ENCODE results near the gene YWHAH. TPM values are rescaled to one million over a fixed set of nuclear protein-coding genes. Genes with fewer than 3 reads are reported as not detected.

The YWHAH gene
- total RNA-seq, 1 donor from 2014 or later, result 285 TPM

- Mint-ChIP-seq H3K9me3 (ENCODE audit: unreplicated experiment) (no peaks in the 10 kb centered on the region), H3K36me3 (ENCODE audit: low read depth, unreplicated experiment) (peaks cover 11% of the 10 kb centered on the region), H3K4me1 (ENCODE audit: unreplicated experiment) (peaks cover 43% of the 10 kb centered on the region), H3K27ac (ENCODE audit: unreplicated experiment) (peak overlapping the region; percentile 83), H3K4me3 (ENCODE audit: unreplicated experiment) (no peak overlapping the region), H3K27me3 (ENCODE audit: unreplicated experiment) (peaks cover 11% of the 10 kb centered on the region)
- TF ChIP-seq CTCF (IDR thresholded peaks at IDR 0.05; ENCODE audit: unreplicated experiment), result no peak
- DNase-seq (ENCODE audit: low spot score), result no peak
Observed at GRCh38 chr22:31898926-31899325, 45.4 kb upstream of the YWHAH start.

- no peak for DNase-seq (ENCODE audit: low spot score)
- no peak for TF ChIP-seq CTCF (IDR thresholded peaks at IDR 0.05; ENCODE audit: unreplicated experiment)
- peaks cover 46% of the 10 kb centered on the region for H3K4me1 Mint-ChIP-seq (ENCODE audit: unreplicated experiment)
- H3K36me3 Mint-ChIP-seq (ENCODE audit: low read depth, unreplicated experiment), result peaks cover 12% of the 10 kb centered on the region
- H3K4me3 Mint-ChIP-seq (ENCODE audit: unreplicated experiment), result no peak overlapping the region
- peaks cover 14% of the 10 kb centered on the region for H3K27me3 Mint-ChIP-seq (ENCODE audit: unreplicated experiment)
- peak overlapping the region; percentile 9 for H3K27ac Mint-ChIP-seq (ENCODE audit: unreplicated experiment)
- H3K9me3 Mint-ChIP-seq (ENCODE audit: unreplicated experiment), result no peaks in the 10 kb centered on the region
Observed at GRCh38 chr22:31899669-31900068, 44.7 kb upstream of the YWHAH start.

GRCh38 chr22:31901388-31902137, 42.8 kb upstream of the YWHAH start:
- peaks cover 38% of the 10 kb centered on the region for H3K4me1 Mint-ChIP-seq (ENCODE audit: unreplicated experiment)
- H3K9me3 Mint-ChIP-seq (ENCODE audit: unreplicated experiment), result no peaks in the 10 kb centered on the region
- peaks cover 13% of the 10 kb centered on the region for H3K27me3 Mint-ChIP-seq (ENCODE audit: unreplicated experiment)
- H3K27ac Mint-ChIP-seq (ENCODE audit: unreplicated experiment), result peak overlapping the region; percentile 84
- peaks cover 16% of the 10 kb centered on the region for H3K36me3 Mint-ChIP-seq (ENCODE audit: low read depth, unreplicated experiment)
- no peak for DNase-seq (ENCODE audit: low spot score)
- peak overlapping the region; percentile 43 for H3K4me3 Mint-ChIP-seq (ENCODE audit: unreplicated experiment)
- TF ChIP-seq CTCF (IDR thresholded peaks at IDR 0.05; ENCODE audit: unreplicated experiment), result no peak

GRCh38 chr22:31904651-31905050, 39.7 kb upstream of the YWHAH start:
- H3K4me3 Mint-ChIP-seq (ENCODE audit: unreplicated experiment), result no peak overlapping the region
- no peak overlapping the region for H3K27ac Mint-ChIP-seq (ENCODE audit: unreplicated experiment)
- H3K4me1 Mint-ChIP-seq (ENCODE audit: unreplicated experiment), result peaks cover 30% of the 10 kb centered on the region
- no peak for DNase-seq (ENCODE audit: low spot score)
- peaks cover 29% of the 10 kb centered on the region for H3K36me3 Mint-ChIP-seq (ENCODE audit: low read depth, unreplicated experiment)
- no peaks in the 10 kb centered on the region for H3K9me3 Mint-ChIP-seq (ENCODE audit: unreplicated experiment)
- peaks cover 10% of the 10 kb centered on the region for H3K27me3 Mint-ChIP-seq (ENCODE audit: unreplicated experiment)
- TF ChIP-seq CTCF (IDR thresholded peaks at IDR 0.05; ENCODE audit: unreplicated experiment), result no peak

- Mint-ChIP-seq H3K36me3 (ENCODE audit: low read depth, unreplicated experiment) (peaks cover 32% of the 10 kb centered on the region), H3K4me1 (ENCODE audit: unreplicated experiment) (peaks cover 31% of the 10 kb centered on the region), H3K27me3 (ENCODE audit: unreplicated experiment) (peaks cover 10% of the 10 kb centered on the region), H3K9me3 (ENCODE audit: unreplicated experiment) (no peaks in the 10 kb centered on the region), H3K27ac (ENCODE audit: unreplicated experiment) (no peak overlapping the region), H3K4me3 (ENCODE audit: unreplicated experiment) (peak overlapping the region; percentile 26)
- no peak for DNase-seq (ENCODE audit: low spot score)
- TF ChIP-seq CTCF (IDR thresholded peaks at IDR 0.05; ENCODE audit: unreplicated experiment), result no peak
Observed at GRCh38 chr22:31905356-31905755, 39.0 kb upstream of the YWHAH start.
